ENCODE measurements around the gene KRTAP5-8. TPM values are rescaled to one million over a fixed set of nuclear protein-coding genes. Genes with fewer than 3 reads are reported as not detected.
"Not testable (repeated sequence)": the region's sequence is repeated elsewhere in the genome, so short reads cannot be mapped to it uniquely, and the experiment has no call there.

Gene KRTAP5-8
- total RNA-seq, 1 experiment from 2014 or later: not detected

DNA sequence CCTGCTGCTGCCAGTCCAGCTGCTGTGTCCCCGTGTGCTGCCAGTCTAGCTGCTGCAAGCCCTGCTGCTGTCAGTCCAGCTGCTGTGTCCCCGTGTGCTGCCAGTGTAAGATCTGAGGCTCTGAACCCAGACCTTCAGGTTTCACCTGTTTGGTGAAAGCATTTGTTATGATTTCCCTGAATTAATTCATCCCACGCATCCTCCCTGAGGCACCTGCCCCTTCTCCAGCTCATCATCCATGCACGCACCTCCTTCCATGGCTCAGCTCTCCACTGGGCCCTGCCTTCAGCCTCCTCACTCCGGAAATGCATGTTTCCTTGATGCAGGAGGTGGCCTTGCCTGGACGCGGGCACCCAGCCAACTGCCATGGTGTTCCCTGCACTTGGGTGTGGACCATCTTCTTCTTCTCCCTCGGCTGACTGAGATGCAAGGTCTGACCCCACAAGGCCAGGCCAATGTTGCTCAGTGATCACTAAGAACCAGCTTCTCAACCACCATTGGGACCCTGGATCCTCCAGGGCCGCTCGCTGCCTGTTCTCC is 28.3 kb downstream of the KRTAP5-8 start (continued):
- TF ChIP-seq, protein P1, sequence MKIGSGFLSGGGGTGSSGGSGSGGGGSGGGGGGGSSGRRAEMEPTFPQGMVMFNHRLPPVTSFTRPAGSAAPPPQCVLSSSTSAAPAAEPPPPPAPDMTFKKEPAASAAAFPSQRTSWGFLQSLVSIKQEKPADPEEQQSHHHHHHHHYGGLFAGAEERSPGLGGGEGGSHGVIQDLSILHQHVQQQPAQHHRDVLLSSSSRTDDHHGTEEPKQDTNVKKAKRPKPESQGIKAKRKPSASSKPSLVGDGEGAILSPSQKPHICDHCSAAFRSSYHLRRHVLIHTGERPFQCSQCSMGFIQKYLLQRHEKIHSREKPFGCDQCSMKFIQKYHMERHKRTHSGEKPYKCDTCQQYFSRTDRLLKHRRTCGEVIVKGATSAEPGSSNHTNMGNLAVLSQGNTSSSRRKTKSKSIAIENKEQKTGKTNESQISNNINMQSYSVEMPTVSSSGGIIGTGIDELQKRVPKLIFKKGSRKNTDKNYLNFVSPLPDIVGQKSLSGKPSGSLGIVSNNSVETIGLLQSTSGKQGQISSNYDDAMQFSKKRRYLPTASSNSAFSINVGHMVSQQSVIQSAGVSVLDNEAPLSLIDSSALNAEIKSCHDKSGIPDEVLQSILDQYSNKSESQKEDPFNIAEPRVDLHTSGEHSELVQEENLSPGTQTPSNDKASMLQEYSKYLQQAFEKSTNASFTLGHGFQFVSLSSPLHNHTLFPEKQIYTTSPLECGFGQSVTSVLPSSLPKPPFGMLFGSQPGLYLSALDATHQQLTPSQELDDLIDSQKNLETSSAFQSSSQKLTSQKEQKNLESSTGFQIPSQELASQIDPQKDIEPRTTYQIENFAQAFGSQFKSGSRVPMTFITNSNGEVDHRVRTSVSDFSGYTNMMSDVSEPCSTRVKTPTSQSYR (CRISPR knock-in tag; IDR thresholded peaks at IDR 0.05): no peak
- no peak for TF ChIP-seq CREB1 (CRISPR knock-in tag; IDR thresholded peaks at IDR 0.05)
- no peak for TF ChIP-seq GRHL2 (CRISPR knock-in tag; IDR thresholded peaks at IDR 0.05; ENCODE audit: insufficient replicate concordance, severe bottlenecking)

DNA sequence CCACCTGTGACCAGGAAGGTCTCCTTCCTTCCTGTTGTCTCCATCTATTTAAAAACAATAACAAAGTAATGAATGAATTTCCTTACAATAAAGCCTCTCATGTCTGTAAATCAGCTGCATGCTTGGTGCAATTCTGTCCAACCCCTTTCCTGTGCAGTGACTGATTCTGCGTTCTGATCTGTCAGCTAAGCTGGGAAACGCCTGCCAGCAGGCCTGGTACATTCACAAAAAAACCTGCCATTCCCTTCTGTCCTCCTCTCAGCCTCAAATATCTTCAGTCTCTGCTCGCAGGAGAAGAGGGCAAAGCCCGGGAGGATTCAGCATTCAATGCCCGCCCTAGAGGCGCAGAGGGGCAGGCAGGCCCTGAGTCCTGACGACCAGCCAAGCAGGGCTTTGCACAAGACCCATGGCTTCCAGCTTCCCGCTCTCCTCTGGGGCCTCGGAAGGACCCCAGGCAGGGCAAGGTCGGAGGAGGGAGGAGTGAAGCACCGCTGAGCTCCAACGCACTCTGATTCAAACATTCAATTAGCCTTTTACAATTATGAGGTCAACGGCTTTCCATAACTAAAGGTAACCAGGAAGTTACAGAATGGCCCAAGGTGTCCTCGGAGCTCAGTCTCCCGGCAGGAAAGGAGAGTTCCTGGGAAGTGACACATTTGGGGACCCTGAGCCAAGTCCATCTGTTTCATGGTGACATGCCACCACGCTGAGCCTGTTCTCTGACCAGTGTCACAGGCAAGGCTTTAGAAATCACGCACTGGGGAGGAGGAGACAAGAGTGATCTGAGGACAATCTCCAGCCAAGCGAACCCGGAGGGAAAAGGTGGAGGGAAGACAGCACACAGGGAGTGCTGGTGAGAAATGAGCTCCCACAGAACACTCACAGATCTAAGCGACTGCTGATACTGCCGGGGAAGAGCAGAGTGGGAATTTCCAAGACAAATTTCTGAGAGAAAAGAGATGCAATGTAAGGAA is 29.1 kb downstream of the KRTAP5-8 start:
- ATAC-seq: peak; percentile 19
- DNase-seq (ENCODE audit: low spot score); H3K36me3 Mint-ChIP-seq; H3K4me3 Mint-ChIP-seq; H3K27me3 Mint-ChIP-seq (ENCODE audit: low read depth); H3K9me3 Mint-ChIP-seq; POLR2A ChIA-PET: not testable (repeated sequence)
- Mint-ChIP-seq H3K27ac (0 out of 2 replicates have a peak overlapping the region, but pooled peaks have one; percentile 59), H3K4me1 (peaks cover 36% of the 10 kb centered on the region)
- CTCF ChIA-PET: interaction anchor here (6.3 kb wide), 1 partner anchor 13 kb away, joined by 41 read pairs; no protein-coding TSS in a partner anchor

DNA sequence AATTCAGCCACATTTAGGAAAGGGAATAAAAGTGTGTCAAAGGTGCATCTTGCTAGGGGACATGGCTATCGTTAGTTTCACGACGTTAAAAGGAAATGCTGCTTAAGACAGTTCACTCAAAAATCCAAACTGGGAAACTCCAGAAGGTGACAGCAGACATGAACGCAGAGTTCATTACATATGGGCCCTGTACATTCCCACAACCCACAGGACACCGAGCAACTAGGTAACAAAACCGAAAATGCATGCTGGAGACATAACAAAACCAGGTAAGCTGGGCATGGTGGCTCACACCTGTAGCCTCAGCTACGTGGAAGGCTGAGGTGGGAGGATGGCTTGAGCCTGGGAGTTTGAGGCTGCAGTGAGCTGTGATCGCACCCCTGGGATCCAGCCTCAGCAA is 29.8 kb downstream of the KRTAP5-8 start:
- ATAC-seq; POLR2A ChIA-PET; H3K27me3 Mint-ChIP-seq (ENCODE audit: low read depth); DNase-seq (ENCODE audit: low spot score); H3K36me3 Mint-ChIP-seq; H3K27ac Mint-ChIP-seq; H3K4me3 Mint-ChIP-seq; H3K9me3 Mint-ChIP-seq: not testable (repeated sequence)
- CTCF ChIA-PET: interaction anchor here (0.8 to 6.3 kb wide), 2 partner anchors 13 to 21 kb away, joined by 3 to 41 read pairs; no protein-coding TSS in a partner anchor
- peaks cover 36% of the 10 kb centered on the region for H3K4me1 Mint-ChIP-seq

DNA sequence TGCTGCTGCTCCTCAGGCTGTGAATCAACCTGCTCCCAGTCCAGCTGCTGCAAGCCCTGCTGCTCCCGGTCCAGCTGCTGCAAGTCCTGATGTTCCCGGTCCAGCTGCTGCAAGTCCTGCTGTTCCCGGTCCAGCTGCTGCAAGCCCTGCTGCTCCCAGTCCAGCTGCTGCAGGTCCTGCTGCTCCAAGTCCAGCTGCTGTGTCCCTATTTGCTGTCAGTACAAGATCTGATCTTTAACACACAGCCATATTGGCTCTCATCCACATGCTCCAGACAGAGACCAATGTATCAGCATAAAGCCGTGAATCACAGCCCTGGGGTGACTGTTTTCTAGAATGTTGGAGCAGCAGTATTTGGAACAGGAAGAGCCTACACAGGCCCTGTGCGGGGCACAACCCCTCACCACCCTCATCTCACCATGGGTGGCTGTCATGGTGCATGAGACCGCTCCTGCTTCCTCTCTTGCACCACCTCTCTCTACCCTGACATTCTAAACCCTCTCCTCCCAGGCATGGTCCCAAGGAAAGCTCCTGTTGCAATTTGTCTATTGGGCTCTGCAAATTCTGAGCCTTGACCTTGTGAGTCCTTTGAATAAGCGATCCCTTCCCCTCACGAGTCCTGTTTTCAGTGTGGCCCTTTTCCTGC is 31.0 kb downstream of the KRTAP5-8 start:
- TF ChIP-seq ZNF671 (CRISPR knock-in tag; IDR thresholded peaks at IDR 0.05): no peak
- TF ChIP-seq TP53 (CRISPR knock-in tag; IDR thresholded peaks at IDR 0.05): no peak
- TF ChIP-seq, protein P2, sequence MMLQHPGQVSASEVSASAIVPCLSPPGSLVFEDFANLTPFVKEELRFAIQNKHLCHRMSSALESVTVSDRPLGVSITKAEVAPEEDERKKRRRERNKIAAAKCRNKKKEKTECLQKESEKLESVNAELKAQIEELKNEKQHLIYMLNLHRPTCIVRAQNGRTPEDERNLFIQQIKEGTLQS (CRISPR knock-in tag; conservative IDR thresholded peaks at IDR 0.05): no peak
- TF ChIP-seq SMAD4 (CRISPR knock-in tag; IDR thresholded peaks at IDR 0.05): no peak
- TF ChIP-seq ETV6 (CRISPR knock-in tag; IDR thresholded peaks at IDR 0.05): no peak
- TF ChIP-seq, protein P1 (CRISPR knock-in tag; IDR thresholded peaks at IDR 0.05): no peak
- TF ChIP-seq, protein P3, sequence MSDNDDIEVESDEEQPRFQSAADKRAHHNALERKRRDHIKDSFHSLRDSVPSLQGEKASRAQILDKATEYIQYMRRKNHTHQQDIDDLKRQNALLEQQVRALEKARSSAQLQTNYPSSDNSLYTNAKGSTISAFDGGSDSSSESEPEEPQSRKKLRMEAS (CRISPR knock-in tag; IDR thresholded peaks at IDR 0.05): no peak
- TF ChIP-seq CREM (CRISPR knock-in tag; IDR thresholded peaks at IDR 0.05): no peak
- TF ChIP-seq, protein P4, sequence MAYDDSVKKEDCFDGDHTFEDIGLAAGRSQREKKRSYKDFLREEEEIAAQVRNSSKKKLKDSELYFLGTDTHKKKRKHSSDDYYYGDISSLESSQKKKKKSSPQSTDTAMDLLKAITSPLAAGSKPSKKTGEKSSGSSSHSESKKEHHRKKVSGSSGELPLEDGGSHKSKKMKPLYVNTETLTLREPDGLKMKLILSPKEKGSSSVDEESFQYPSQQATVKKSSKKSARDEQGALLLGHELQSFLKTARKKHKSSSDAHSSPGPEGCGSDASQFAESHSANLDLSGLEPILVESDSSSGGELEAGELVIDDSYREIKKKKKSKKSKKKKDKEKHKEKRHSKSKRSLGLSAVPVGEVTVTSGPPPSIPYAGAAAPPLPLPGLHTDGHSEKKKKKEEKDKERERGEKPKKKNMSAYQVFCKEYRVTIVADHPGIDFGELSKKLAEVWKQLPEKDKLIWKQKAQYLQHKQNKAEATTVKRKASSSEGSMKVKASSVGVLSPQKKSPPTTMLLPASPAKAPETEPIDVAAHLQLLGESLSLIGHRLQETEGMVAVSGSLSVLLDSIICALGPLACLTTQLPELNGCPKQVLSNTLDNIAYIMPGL (CRISPR knock-in tag; IDR thresholded peaks at IDR 0.05): no peak
- TF ChIP-seq, protein P5, sequence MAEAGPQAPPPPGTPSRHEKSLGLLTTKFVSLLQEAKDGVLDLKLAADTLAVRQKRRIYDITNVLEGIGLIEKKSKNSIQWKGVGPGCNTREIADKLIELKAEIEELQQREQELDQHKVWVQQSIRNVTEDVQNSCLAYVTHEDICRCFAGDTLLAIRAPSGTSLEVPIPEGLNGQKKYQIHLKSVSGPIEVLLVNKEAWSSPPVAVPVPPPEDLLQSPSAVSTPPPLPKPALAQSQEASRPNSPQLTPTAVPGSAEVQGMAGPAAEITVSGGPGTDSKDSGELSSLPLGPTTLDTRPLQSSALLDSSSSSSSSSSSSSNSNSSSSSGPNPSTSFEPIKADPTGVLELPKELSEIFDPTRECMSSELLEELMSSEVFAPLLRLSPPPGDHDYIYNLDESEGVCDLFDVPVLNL (CRISPR knock-in tag; IDR thresholded peaks at IDR 0.05; ENCODE audit: borderline replicate concordance, low read depth): no peak
- TF ChIP-seq PRRX2 (CRISPR knock-in tag; IDR thresholded peaks at IDR 0.05): no peak
- TF ChIP-seq EMX1 (CRISPR knock-in tag; IDR thresholded peaks at IDR 0.05): no peak
- TF ChIP-seq, protein P6, sequence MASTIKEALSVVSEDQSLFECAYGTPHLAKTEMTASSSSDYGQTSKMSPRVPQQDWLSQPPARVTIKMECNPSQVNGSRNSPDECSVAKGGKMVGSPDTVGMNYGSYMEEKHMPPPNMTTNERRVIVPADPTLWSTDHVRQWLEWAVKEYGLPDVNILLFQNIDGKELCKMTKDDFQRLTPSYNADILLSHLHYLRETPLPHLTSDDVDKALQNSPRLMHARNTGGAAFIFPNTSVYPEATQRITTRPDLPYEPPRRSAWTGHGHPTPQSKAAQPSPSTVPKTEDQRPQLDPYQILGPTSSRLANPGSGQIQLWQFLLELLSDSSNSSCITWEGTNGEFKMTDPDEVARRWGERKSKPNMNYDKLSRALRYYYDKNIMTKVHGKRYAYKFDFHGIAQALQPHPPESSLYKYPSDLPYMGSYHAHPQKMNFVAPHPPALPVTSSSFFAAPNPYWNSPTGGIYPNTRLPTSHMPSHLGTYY (CRISPR knock-in tag; IDR thresholded peaks at IDR 0.05): no peak
- Mint-ChIP-seq H3K4me1 (peaks cover 33% of the 10 kb centered on the region), H3K9me3 (no peaks in the 10 kb centered on the region), H3K4me3 (no peak overlapping the region), H3K27me3 (ENCODE audit: low read depth) (peaks cover 3% of the 10 kb centered on the region), H3K27ac (peak overlapping the region; percentile 7; the same call in 1 of the 2 replicates), H3K36me3 (no peaks in the 10 kb centered on the region)
- ChIA-PET CTCF (interaction anchor here (0.6 to 6.3 kb wide), 2 partner anchors 11 to 63 kb away, joined by 3 to 41 read pairs; no protein-coding TSS in a partner anchor), POLR2A (no interaction called here)
- ATAC-seq: peak; percentile 25
- DNase-seq (ENCODE audit: low spot score): no peak
